Measurements from ENCODE around the gene C5orf15. TPM values are rescaled to one million over a fixed set of nuclear protein-coding genes. Genes with fewer than 3 reads are reported as not detected.

The C5orf15 gene
- polyA plus RNA-seq (ENCODE audit: insufficient read depth in 1 of 5, insufficient read length in 5 of 5, low replicate concordance in 1 of 5), result 100 to 1,000 TPM in 4 of 5 donors, 10 to 100 TPM in 1; 92.5 to 131 (median 126) TPM
- long read RNA-seq, donor 1, transcript C5orf15-201 (3 exons, 2,358 nt), result major isoform, 58 of 96 reads
- long read RNA-seq, donor 1, partial matches to known transcripts, result 38 of 96 reads
- long read RNA-seq, donor 1, other reads (novel, unspliced or antisense), result 0 of 96 reads
- long read RNA-seq, donor 2, transcript C5orf15-201 (3 exons, 2,358 nt), result major isoform, 25 of 25 reads
- long read RNA-seq, donor 2, partial matches to known transcripts, result 0 of 25 reads
- long read RNA-seq, donor 2, other reads (novel, unspliced or antisense), result 0 of 25 reads
- long read RNA-seq, donor 3, transcript C5orf15-201 (3 exons, 2,358 nt), result major isoform, 47 of 65 reads
- long read RNA-seq, donor 3, partial matches to known transcripts, result 17 of 65 reads
- long read RNA-seq, donor 3, other reads (novel, unspliced or antisense), result 0 of 65 reads
- long read RNA-seq, donor 4, transcript C5orf15-201 (3 exons, 2,358 nt), result major isoform, 31 of 50 reads
- long read RNA-seq, donor 4, partial matches to known transcripts, result 19 of 50 reads
- long read RNA-seq, donor 4, other reads (novel, unspliced or antisense), result 0 of 50 reads
- long read RNA-seq, donor 5, transcript C5orf15-201 (3 exons, 2,358 nt), result major isoform, 45 of 73 reads
- long read RNA-seq, donor 5, partial matches to known transcripts, result 28 of 73 reads
- long read RNA-seq, donor 5, other reads (novel, unspliced or antisense), result 0 of 73 reads
- long read RNA-seq, donor 6, transcript C5orf15-201 (3 exons, 2,358 nt), result major isoform, 59 of 82 reads
- long read RNA-seq, donor 6, partial matches to known transcripts, result 23 of 82 reads
- long read RNA-seq, donor 6, other reads (novel, unspliced or antisense), result 0 of 82 reads
- long read RNA-seq, donor 7, transcript C5orf15-201 (3 exons, 2,358 nt), result major isoform, 28 of 56 reads
- long read RNA-seq, donor 7, partial matches to known transcripts, result 27 of 56 reads
- long read RNA-seq, donor 7, other reads (novel, unspliced or antisense), result 0 of 56 reads
- long read RNA-seq, donor 8, transcript C5orf15-201 (3 exons, 2,358 nt), result major isoform, 16 of 27 reads
- long read RNA-seq, donor 8, partial matches to known transcripts, result 11 of 27 reads
- long read RNA-seq, donor 8, other reads (novel, unspliced or antisense), result 0 of 27 reads

- DNase-seq, result peak; percentile 97
Observed at GRCh38 chr5:133968204-133968980, at the start of gene C5orf15. TSS of gene C5orf15 (minus strand) at chr5:133968625. CDS start at chr5:133968584, 41 bp downstream.

- DNase-seq, result no peak
Observed at GRCh38 chr5:134008266-134008749, 39.9 kb upstream of the C5orf15 start.

GRCh38 chr5:134007581-134008265 lies 39.3 kb upstream of the C5orf15 start:
- DNase-seq, result no peak

- DNase-seq, result no peak
Observed at GRCh38 chr5:134006115-134006514, 37.7 kb upstream of the C5orf15 start.

GRCh38 chr5:134005417-134006061 lies 37.1 kb upstream of the C5orf15 start:
- peak in 1 of 2 donors; percentile 35 for DNase-seq

GRCh38 chr5:134004626-134005416 lies 36.4 kb upstream of the C5orf15 start, which contains the start of gene VDAC1:
TSS of gene VDAC1 (minus strand) at chr5:134004975. CDS start at chr5:133993012, 11,963 bp downstream.
- peak; percentile 82 to 87 for DNase-seq

- peak; percentile 36 to 44 for DNase-seq
Observed at GRCh38 chr5:134003817-134004625, 35.6 kb upstream of the C5orf15 start.

- no peak for DNase-seq
Observed at GRCh38 chr5:134003064-134003816, 34.8 kb upstream of the C5orf15 start.

GRCh38 chr5:134001938-134002731 lies 33.7 kb upstream of the C5orf15 start:
- DNase-seq, result no peak

GRCh38 chr5:134000696-134001453 lies 32.5 kb upstream of the C5orf15 start:
- DNase-seq, result no peak

GRCh38 chr5:134000091-134000511 lies 31.7 kb upstream of the C5orf15 start:
- DNase-seq, result no peak

GRCh38 chr5:133998807-133999206 lies 30.4 kb upstream of the C5orf15 start:
- no peak for DNase-seq

- DNase-seq, result no peak
Observed at GRCh38 chr5:133998042-133998441, 29.6 kb upstream of the C5orf15 start.

- no peak for DNase-seq
Observed at GRCh38 chr5:133996683-133997252, 28.3 kb upstream of the C5orf15 start.
